HepG2 (cell line): Measurements from ENCODE around the gene KRTAP17-1. TPM values are rescaled to one million over a fixed set of nuclear protein-coding genes. Genes with fewer than 3 reads are reported as not detected.

Source experiments
- DPF2 ChIP-seq: sonication (generic); formaldehyde crosslinking; IDR thresholded peaks from 2 replicates; pipeline ENCODE4 v1.4.0; 2020; ENCODE audit warnings: mild to moderate bottlenecking, low read depth, missing genetic modification reagents, borderline replicate concordance
- IRF2 ChIP-seq: IDR thresholded peaks from 2 replicates; pipeline ENCODE4 v1.6.1; 2018; ENCODE audit warnings: missing genetic modification reagents, missing compliant biosample characterization
- KMT2A ChIP-seq: sonication (generic); formaldehyde crosslinking; IDR thresholded peaks from 2 replicates; pipeline ENCODE4 v1.4.0; 2020; ENCODE audit warnings: missing genetic modification reagents
- MAF1 ChIP-seq: sonication (generic); formaldehyde crosslinking; IDR thresholded peaks from 2 replicates; pipeline ENCODE4 v1.5.0; 2020; ENCODE audit warnings: missing genetic modification reagents, borderline replicate concordance
- MED13 ChIP-seq: sonication (generic); formaldehyde crosslinking; IDR thresholded peaks from 2 replicates; pipeline ENCODE4 v1.5.0; 2020; ENCODE audit warnings: missing genetic modification reagents
- MEIS1 ChIP-seq: sonication (generic); formaldehyde crosslinking; IDR thresholded peaks from 2 replicates; pipeline ENCODE4 v1.9.0; 2021; ENCODE audit warnings: mild to moderate bottlenecking, missing genetic modification reagents, moderate library complexity, borderline replicate concordance
- MYPOP ChIP-seq: sonication (generic); formaldehyde crosslinking; IDR thresholded peaks from 2 replicates; pipeline ENCODE4 v1.8.1; 2023; ENCODE audit warnings: mild to moderate bottlenecking, moderate library complexity, missing genetic modification reagents
- POLR2A ChIP-seq, 2 experiments: IDR thresholded peaks; 2 replicates each; pipeline ENCODE4 v1.6.1; 2011; ENCODE audit warnings: low read depth in 2 of 2, low read length in 2 of 2, mild to moderate bottlenecking in 1 of 2, moderate library complexity in 1 of 2; ENCODE audit not compliant: insufficient read depth in 1 of 2
- RBFOX2 ChIP-seq: fragments of 200-400 bp; formaldehyde crosslinking; IDR thresholded peaks from 2 replicates; pipeline ENCODE4 v1.6.1; 2017; ENCODE audit warnings: low read depth, mild to moderate bottlenecking, low read length
- TEAD3 ChIP-seq: optimal IDR thresholded peaks from 2 replicates; pipeline ENCODE3; 2016; ENCODE audit warnings: borderline replicate concordance
- UBTF ChIP-seq: sonication (generic); formaldehyde crosslinking; IDR thresholded peaks from 2 replicates; pipeline ENCODE4 v1.4.0; 2020; ENCODE audit warnings: mild to moderate bottlenecking, missing genetic modification reagents
- ZMAT5 ChIP-seq: sonication (generic); formaldehyde crosslinking; IDR thresholded peaks from 2 replicates; pipeline ENCODE4 v1.5.0; 2020; ENCODE audit warnings: mild to moderate bottlenecking, low read depth, missing genetic modification reagents, borderline replicate concordance
- ZNF124 ChIP-seq: sonication (generic); formaldehyde crosslinking; IDR thresholded peaks from 2 replicates; pipeline ENCODE4 v1.4.0; 2020; ENCODE audit warnings: missing genetic modification reagents
- ZNF556 ChIP-seq: sonication (generic); formaldehyde crosslinking; IDR thresholded peaks from 2 replicates; pipeline ENCODE4 v1.4.0; 2020; ENCODE audit warnings: mild to moderate bottlenecking, missing genetic modification reagents, borderline replicate concordance
- polyA plus RNA-seq, 8 experiments: library from polyadenylated mRNA; depleted of rRNA in 3 of 8; stranded (reverse) in 7 of 8; unstranded in 1 of 8; fragments of >200 nt; fragmentation: Illumina TruSeq in 4 of 8; extraction: Trizol in 4 of 8; gene quantifications; 2 replicates each; pipeline versions ENCODE4 v1.2.1 to v1.2.3, GENCODE V29; 2011 to 2016; ENCODE audit warnings: low read depth in 4 of 8, missing spikeins in 1 of 8, mixed read lengths in 1 of 8; ENCODE audit not compliant: insufficient read depth in 1 of 8
- total RNA-seq, 5 experiments: library from RNA; depleted of rRNA; stranded (reverse); fragments of >200 nt; fragmentation: Illumina TruSeq; extraction: Trizol; gene quantifications; 2 replicates each; pipeline ENCODE4 v1.2.3, GENCODE V29; 2016; ENCODE audit warnings: low read depth in 1 of 5

KRTAP17-1 gene
- total and polyA plus RNA-seq, 2 of the 13 experiments (the other 11 are each of a cell fraction or from before 2014, with no cell fraction given) = not detected

GRCh38 chr17:41329279-41329948 is 13.9 kb upstream of the KRTAP17-1 start (continued):
- 0 out of 2 replicates have a peak, but pooled peaks have one; percentile 31 for TF ChIP-seq UBTF
- no peak for TF ChIP-seq POLR2A (IDR thresholded peaks at IDR 0.05; ENCODE audit: insufficient read depth in 1 of 2, low read depth in 2 of 2, low read length in 2 of 2)
- TF ChIP-seq RBFOX2 = no peak
- TF ChIP-seq ZMAT5 (CRISPR knock-in tag) = no peak
- peak; percentile 52; the same call in 1 of the 2 replicates for TF ChIP-seq MEIS1 (CRISPR knock-in tag)
- TF ChIP-seq MYPOP (CRISPR knock-in tag) = no peak
- no peak for TF ChIP-seq MAF1 (CRISPR knock-in tag)
- no peak for TF ChIP-seq ZNF124 (CRISPR knock-in tag)
- TF ChIP-seq DPF2 (CRISPR knock-in tag) = no peak
- 0 out of 2 replicates have a peak, but pooled peaks have one; percentile 35 for TF ChIP-seq ZNF556
- TF ChIP-seq KMT2A (CRISPR knock-in tag) = no peak
- TF ChIP-seq MED13 = no peak
- 0 out of 2 replicates have a peak, but pooled peaks have one; percentile 32 for TF ChIP-seq IRF2 (CRISPR knock-in tag)
- peak; percentile 17 for TF ChIP-seq TEAD3 (CRISPR knock-in tag)
